Glutamatergic neuron (in vitro differentiated cells): ENCODE results near the gene STAM. TPM values are rescaled to one million over a fixed set of nuclear protein-coding genes. Genes with fewer than 3 reads are reported as not detected.
A peak's percentile ranks its signal among the peaks of the same experiment; 100 is the strongest.
"Not testable (repeated sequence)": the region's sequence is repeated elsewhere in the genome, so short reads cannot be mapped to it uniquely, and the experiment has no call there.

Source experiments
- DNase-seq: peaks from one replicate; pipeline ENCODE4 v3.0.0; 2022
- H3K27ac Mint-ChIP-seq: one replicate; pipeline ENCODE4 v1.8.0; 2020; ENCODE audit warnings: mild to moderate bottlenecking, mixed read lengths, inconsistent platforms; ENCODE audit not compliant: unreplicated experiment
- H3K27me3 Mint-ChIP-seq: one replicate; pipeline ENCODE4 v1.8.0; 2020; ENCODE audit warnings: mild to moderate bottlenecking, moderate library complexity, mixed read lengths, inconsistent platforms; ENCODE audit not compliant: unreplicated experiment
- H3K36me3 Mint-ChIP-seq: one replicate; pipeline ENCODE4 v1.8.0; 2020; ENCODE audit warnings: mild to moderate bottlenecking, mixed read lengths, inconsistent platforms; ENCODE audit not compliant: unreplicated experiment
- H3K4me1 Mint-ChIP-seq: one replicate; pipeline ENCODE4 v1.8.0; 2020; ENCODE audit warnings: mild to moderate bottlenecking, low read depth, mixed read lengths, inconsistent platforms; ENCODE audit not compliant: unreplicated experiment
- H3K4me3 Mint-ChIP-seq: one replicate; pipeline ENCODE4 v1.8.0; 2020; ENCODE audit warnings: mild to moderate bottlenecking, mixed read lengths, inconsistent platforms; ENCODE audit not compliant: unreplicated experiment
- H3K9me3 Mint-ChIP-seq: one replicate; pipeline ENCODE4 v1.8.0; 2020; ENCODE audit warnings: mild to moderate bottlenecking, moderate library complexity, mixed read lengths, inconsistent platforms; ENCODE audit not compliant: unreplicated experiment
- total RNA-seq: library from RNA; stranded (reverse); fragmentation: NEBNext Ultra II Directional; extraction: Animal tissue kit (Norgen Biotek cat#: 25700); gene quantifications from one replicate; pipeline ENCODE4 v1.2.1, GENCODE V29; 2021; ENCODE audit not compliant: unreplicated experiment
- TF ChIP-seq, protein P1 (sequence below): fragments of 200-600 bp; sonication (generic); IDR thresholded peaks from one replicate; pipeline ENCODE4 v1.5.0; 2021; ENCODE audit not compliant: partially characterized antibody, unreplicated experiment

STAM gene
- total RNA-seq, 1 donor from 2014 or later, result 81.0 TPM

- Mint-ChIP-seq H3K4me3 (peak overlapping the region; percentile 93), H3K27me3 (peaks cover 2% of the 10 kb centered on the region), H3K36me3 (peaks cover 5% of the 10 kb centered on the region), H3K9me3 (peaks cover 2% of the 10 kb centered on the region), H3K27ac (peak overlapping the region; percentile 59), H3K4me1 (peaks cover 15% of the 10 kb centered on the region)
- TF ChIP-seq, protein P1, sequence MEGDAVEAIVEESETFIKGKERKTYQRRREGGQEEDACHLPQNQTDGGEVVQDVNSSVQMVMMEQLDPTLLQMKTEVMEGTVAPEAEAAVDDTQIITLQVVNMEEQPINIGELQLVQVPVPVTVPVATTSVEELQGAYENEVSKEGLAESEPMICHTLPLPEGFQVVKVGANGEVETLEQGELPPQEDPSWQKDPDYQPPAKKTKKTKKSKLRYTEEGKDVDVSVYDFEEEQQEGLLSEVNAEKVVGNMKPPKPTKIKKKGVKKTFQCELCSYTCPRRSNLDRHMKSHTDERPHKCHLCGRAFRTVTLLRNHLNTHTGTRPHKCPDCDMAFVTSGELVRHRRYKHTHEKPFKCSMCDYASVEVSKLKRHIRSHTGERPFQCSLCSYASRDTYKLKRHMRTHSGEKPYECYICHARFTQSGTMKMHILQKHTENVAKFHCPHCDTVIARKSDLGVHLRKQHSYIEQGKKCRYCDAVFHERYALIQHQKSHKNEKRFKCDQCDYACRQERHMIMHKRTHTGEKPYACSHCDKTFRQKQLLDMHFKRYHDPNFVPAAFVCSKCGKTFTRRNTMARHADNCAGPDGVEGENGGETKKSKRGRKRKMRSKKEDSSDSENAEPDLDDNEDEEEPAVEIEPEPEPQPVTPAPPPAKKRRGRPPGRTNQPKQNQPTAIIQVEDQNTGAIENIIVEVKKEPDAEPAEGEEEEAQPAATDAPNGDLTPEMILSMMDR, result no peak
- DNase-seq, result no peak
Observed at GRCh38 chr10:17713758-17714157, 69.8 kb downstream of the STAM start.

DNA sequence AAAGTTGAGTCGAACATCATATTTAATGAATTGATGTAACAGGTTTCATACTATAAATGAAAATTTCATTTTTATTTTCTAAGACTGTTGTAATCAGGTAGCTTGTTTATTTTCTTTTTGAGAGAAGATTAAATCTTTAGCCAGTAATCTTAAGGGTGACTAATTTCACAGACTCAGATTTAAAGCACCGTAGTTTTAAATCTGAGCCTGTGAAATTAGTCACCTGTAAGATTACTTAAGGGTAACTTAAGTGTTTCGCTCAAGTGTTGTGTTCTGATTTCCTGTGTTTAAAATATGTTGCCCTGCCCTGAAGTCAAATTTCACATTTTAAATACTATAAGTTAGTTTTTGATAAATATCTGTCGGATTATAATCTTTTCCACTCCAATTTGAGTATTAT is 72.2 kb downstream of the STAM start:
- no peak overlapping the region for H3K4me3 Mint-ChIP-seq
- H3K27ac Mint-ChIP-seq, result no peak overlapping the region
- H3K9me3 Mint-ChIP-seq, result peaks cover 2% of the 10 kb centered on the region
- TF ChIP-seq, protein P1, result no peak
- DNase-seq, result no peak
- H3K27me3 Mint-ChIP-seq, result peaks cover 4% of the 10 kb centered on the region
- H3K4me1 Mint-ChIP-seq, result peaks cover 15% of the 10 kb centered on the region
- peaks cover 11% of the 10 kb centered on the region for H3K36me3 Mint-ChIP-seq

GRCh38 chr10:17722317-17723014 is 78.5 kb downstream of the STAM start:
- not testable (repeated sequence) for H3K4me1 Mint-ChIP-seq, H3K27ac Mint-ChIP-seq, H3K9me3 Mint-ChIP-seq, DNase-seq, H3K27me3 Mint-ChIP-seq, H3K4me3 Mint-ChIP-seq
- H3K36me3 Mint-ChIP-seq, result peaks cover 14% of the 10 kb centered on the region

GRCh38 chr10:17725703-17726102 is 81.8 kb downstream of the STAM start:
- H3K27me3 Mint-ChIP-seq, result no peaks in the 10 kb centered on the region
- H3K4me1 Mint-ChIP-seq, result no peaks in the 10 kb centered on the region
- no peak overlapping the region for H3K27ac Mint-ChIP-seq
- H3K36me3 Mint-ChIP-seq, result peaks cover 6% of the 10 kb centered on the region
- TF ChIP-seq, protein P1, result no peak
- no peaks in the 10 kb centered on the region for H3K9me3 Mint-ChIP-seq
- H3K4me3 Mint-ChIP-seq, result no peak overlapping the region
- DNase-seq, result no peak

GRCh38 chr10:17729630-17730029 is 85.7 kb downstream of the STAM start:
- TF ChIP-seq, protein P1, result no peak
- no peaks in the 10 kb centered on the region for H3K36me3 Mint-ChIP-seq
- no peaks in the 10 kb centered on the region for H3K4me1 Mint-ChIP-seq
- H3K27me3 Mint-ChIP-seq, result no peaks in the 10 kb centered on the region
- DNase-seq, result no peak
- no peak overlapping the region for H3K27ac Mint-ChIP-seq
- no peaks in the 10 kb centered on the region for H3K9me3 Mint-ChIP-seq
- H3K4me3 Mint-ChIP-seq, result no peak overlapping the region
